H9 (cell line): ENCODE data around the gene MR1. TPM values are rescaled to one million over a fixed set of nuclear protein-coding genes. Genes with fewer than 3 reads are reported as not detected.

Source experiments
- DNase-seq: peaks from one replicate; pipeline ENCODE4 v3.0.0-alpha.2; 2017
- H2AFZ ChIP-seq: one replicate; pipeline ENCODE4 v1.6.1; 2013; ENCODE audit warnings: mild to moderate bottlenecking, low read length, control low read depth, moderate library complexity
- H2AK5ac ChIP-seq: 2 replicates; pipeline ENCODE4 v1.6.1; 2013; ENCODE audit warnings: low read length, control low read depth, mixed read lengths; ENCODE audit not compliant: insufficient read length
- H2BK120ac ChIP-seq: one replicate; pipeline ENCODE4 v1.6.1; 2013; ENCODE audit warnings: low read depth, mild to moderate bottlenecking, low read length, control low read depth, inconsistent platforms; ENCODE audit not compliant: poor library complexity, severe bottlenecking
- H2BK12ac ChIP-seq: 2 replicates; pipeline ENCODE4 v1.6.1; 2013; ENCODE audit warnings: low read length, control low read depth, mixed read lengths, low read depth; ENCODE audit not compliant: insufficient read length
- H2BK15ac ChIP-seq: 2 replicates; pipeline ENCODE4 v1.6.1; 2013; ENCODE audit warnings: low read depth, low read length, control low read depth
- H2BK20ac ChIP-seq: one replicate; pipeline ENCODE4 v1.6.1; 2013; ENCODE audit warnings: low read depth, mild to moderate bottlenecking, low read length, control low read depth, inconsistent platforms; ENCODE audit not compliant: poor library complexity, severe bottlenecking
- H2BK5ac ChIP-seq: 2 replicates; pipeline ENCODE4 v1.6.1; 2013; ENCODE audit warnings: low read length, control low read depth, mixed read lengths; ENCODE audit not compliant: insufficient read length
- H3K14ac ChIP-seq: 2 replicates; pipeline ENCODE4 v1.6.1; 2013; ENCODE audit warnings: low read length, control low read depth; ENCODE audit not compliant: insufficient read depth
- H3K18ac ChIP-seq: 2 replicates; pipeline ENCODE4 v1.6.1; 2013; ENCODE audit warnings: low read depth, mild to moderate bottlenecking, mixed read lengths, low read length, control low read depth; ENCODE audit not compliant: insufficient read length
- H3K23ac ChIP-seq: 2 replicates; pipeline ENCODE4 v1.6.1; 2013; ENCODE audit warnings: low read length, control low read depth, mixed read lengths, low read depth; ENCODE audit not compliant: insufficient read length
- H3K23me2 ChIP-seq: 2 replicates; pipeline ENCODE4 v1.6.1; 2013; ENCODE audit warnings: low read depth, mild to moderate bottlenecking, mixed read lengths, low read length, control low read depth; ENCODE audit not compliant: insufficient read length, poor library complexity, severe bottlenecking
- H3K27ac ChIP-seq: 2 replicates; pipeline ENCODE4 v1.5.1; 2013; ENCODE audit warnings: low read length, control low read depth, mixed read lengths, low read depth; ENCODE audit not compliant: insufficient read length
- H3K27me3 ChIP-seq: 2 replicates; pipeline ENCODE4 v1.6.1; 2013; ENCODE audit warnings: low read length, control low read depth, inconsistent platforms; ENCODE audit not compliant: insufficient read depth
- H3K4ac ChIP-seq: 2 replicates; pipeline ENCODE4 v1.6.1; 2013; ENCODE audit warnings: low read depth, mild to moderate bottlenecking, control low read depth, inconsistent platforms, low read length, moderate library complexity
- H3K4me1 ChIP-seq: 2 replicates; pipeline ENCODE4 v1.6.1; 2013; ENCODE audit warnings: low read length, control low read depth, inconsistent platforms; ENCODE audit not compliant: insufficient read depth
- H3K4me2 ChIP-seq: 2 replicates; pipeline ENCODE4 v1.6.1; 2013; ENCODE audit warnings: low read length, control low read depth, mixed read lengths; ENCODE audit not compliant: insufficient read length, insufficient read depth
- H3K56ac ChIP-seq: 2 replicates; pipeline ENCODE4 v1.6.1; 2013; ENCODE audit warnings: low read depth, mild to moderate bottlenecking, mixed read lengths, low read length, control low read depth; ENCODE audit not compliant: insufficient read length
- H3K79me1 ChIP-seq: 2 replicates; pipeline ENCODE4 v1.6.1; 2013; ENCODE audit warnings: low read depth, mild to moderate bottlenecking, moderate library complexity, low read length, control low read depth, inconsistent platforms; ENCODE audit not compliant: insufficient read depth, poor library complexity, severe bottlenecking
- H3K79me2 ChIP-seq: 2 replicates; pipeline ENCODE4 v1.6.1; 2013; ENCODE audit warnings: low read length, control low read depth, inconsistent platforms; ENCODE audit not compliant: insufficient read depth
- H3K9ac ChIP-seq: 2 replicates; pipeline ENCODE4 v1.6.1; 2013; ENCODE audit warnings: low read length, control low read depth, mixed read lengths; ENCODE audit not compliant: insufficient read length; ENCODE audit errors: extremely low read depth
- H3K9me3 ChIP-seq: one replicate; pipeline ENCODE4 v1.6.1; 2013; ENCODE audit warnings: low read depth, low read length, inconsistent platforms; ENCODE audit not compliant: control insufficient read depth
- H3T11ph ChIP-seq: one replicate; pipeline ENCODE4 v1.6.1; 2013; ENCODE audit warnings: mild to moderate bottlenecking, low read length, control low read depth, inconsistent platforms
- H4K20me1 ChIP-seq: one replicate; pipeline ENCODE4 v1.6.1; 2013; ENCODE audit not compliant: control insufficient read depth, insufficient read length, insufficient read depth
- H4K5ac ChIP-seq: 2 replicates; pipeline ENCODE4 v1.6.1; 2013; ENCODE audit warnings: low read depth, mild to moderate bottlenecking, mixed read lengths, low read length, control low read depth; ENCODE audit not compliant: insufficient read length
- H4K8ac ChIP-seq: replicated peaks from 2 replicates; pipeline ENCODE4 v1.6.1; 2013; ENCODE audit warnings: low read length, control low read depth, mixed read lengths, low read depth; ENCODE audit not compliant: insufficient read length
- H4K91ac ChIP-seq: 2 replicates; pipeline ENCODE4 v1.6.1; 2013; ENCODE audit warnings: low read depth, mild to moderate bottlenecking, moderate library complexity, mixed read lengths, low read length, control low read depth; ENCODE audit not compliant: insufficient read length
- H3K27ac Mint-ChIP-seq, 3 experiments: 2 replicates in 2 of 3; 3 replicates in 1 of 3; pipeline ENCODE4 v1.8.0; 2020 to 2021; ENCODE audit warnings: mixed read lengths in 3 of 3, mild to moderate bottlenecking in 1 of 3, moderate library complexity in 1 of 3
- H3K27me3 Mint-ChIP-seq: 2 replicates; pipeline ENCODE4 v1.8.0; 2021; ENCODE audit warnings: low read depth, mild to moderate bottlenecking, moderate library complexity, mixed read lengths
- H3K36me3 Mint-ChIP-seq, 3 experiments: 2 replicates in 2 of 3; 3 replicates in 1 of 3; pipeline ENCODE4 v1.8.0; 2020 to 2021; ENCODE audit warnings: low read depth in 3 of 3, mixed read lengths in 3 of 3; ENCODE audit not compliant: insufficient read depth in 1 of 3
- H3K4me1 Mint-ChIP-seq, 2 experiments: 2 replicates each; pipeline ENCODE4 v1.8.0; 2020; ENCODE audit warnings: mixed read lengths in 2 of 2
- H3K4me3 Mint-ChIP-seq, 2 experiments: 2 replicates in 1 of 2; 3 replicates in 1 of 2; pipeline ENCODE4 v1.8.0; 2020 to 2021; ENCODE audit warnings: mild to moderate bottlenecking in 2 of 2, mixed read lengths in 2 of 2, moderate library complexity in 1 of 2
- H3K9me3 Mint-ChIP-seq, 2 experiments: 2 replicates in 1 of 2; 3 replicates in 1 of 2; pipeline ENCODE4 v1.8.0; 2020; ENCODE audit warnings: mild to moderate bottlenecking in 2 of 2, mixed read lengths in 2 of 2, moderate library complexity in 1 of 2
- WGBS: extraction: QIAGEN DNeasy Blood & Tissue Kit; methylation state at CpG from one replicate; pipeline ENCODE4 v1.1.7; 2013; ENCODE audit warnings: missing lambda C conversion rate, low lambda C conversion rate, mixed read lengths; ENCODE audit not compliant: insufficient read length; ENCODE audit errors: extremely low coverage; 5-methylcytosine and 5-hydroxymethylcytosine counted together
- total RNA-seq: library from RNA; stranded (reverse); gene quantifications from 2 replicates; pipeline ENCODE4 v1.2.1, GENCODE V29; 2021
- TF ChIP-seq, protein P1 (sequence below): fragments of 200-600 bp; sonication (generic); conservative IDR thresholded peaks from 3 replicates; pipeline ENCODE4 v1.8.0; 2021; ENCODE audit warnings: antibody characterized with exemption, mild to moderate bottlenecking

The MR1 gene
- total RNA-seq, 1 experiment from 2014 or later = 0.02 TPM

DNA sequence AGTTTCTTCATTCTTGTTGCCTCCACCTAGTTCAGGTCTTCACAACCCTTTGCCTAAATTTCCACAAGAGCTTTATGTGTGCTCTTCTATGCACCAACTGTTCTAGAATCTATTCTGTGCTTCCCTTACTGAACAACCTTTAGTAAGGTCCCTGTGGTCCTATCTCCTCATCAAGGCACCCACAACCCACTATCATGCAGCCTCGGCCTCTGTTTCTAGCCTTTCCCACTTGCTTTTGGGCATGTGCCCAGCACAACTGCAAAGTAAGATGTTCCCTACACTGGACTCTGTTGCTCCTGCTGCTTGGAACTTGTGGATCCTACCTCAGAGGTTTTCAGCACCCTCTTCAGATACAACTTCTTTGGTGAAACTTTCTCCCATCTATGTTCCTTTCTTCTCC, 52.3 kb downstream of the MR1 start:
- H3K18ac ChIP-seq = no peak overlapping the region
- H4K20me1 ChIP-seq = peaks cover 2% of the 10 kb centered on the region
- H4K5ac ChIP-seq = no peak overlapping the region
- H2BK12ac ChIP-seq = no peak overlapping the region
- H3K14ac ChIP-seq = no peak overlapping the region
- Mint-ChIP-seq H3K4me3 (no peak overlapping the region), H3K27ac (no peak overlapping the region), H3K9me3 (peaks cover 0 to 2% of the 10 kb centered on the region in 2 experiments; a peak in 1 of 5 replicates), H3K4me1 (peaks cover 20 to 21% of the 10 kb centered on the region in 2 experiments), H3K36me3 (peaks cover 0 to 2% (median 0%) of the 10 kb centered on the region in 3 experiments; a peak in 1 of 7 replicates), H3K27me3 (peaks cover 33% of the 10 kb centered on the region)
- no peak overlapping the region for H4K8ac ChIP-seq
- peaks cover 14% of the 10 kb centered on the region for H3K23me2 ChIP-seq
- no peak overlapping the region for H2AFZ ChIP-seq
- H3K4me1 ChIP-seq = 0 out of 2 replicates have a peak, but pooled peaks cover 3% of the 10 kb centered on the region
- no peak overlapping the region for H2BK5ac ChIP-seq
- H3K9me3 ChIP-seq = no peaks in the 10 kb centered on the region
- H3K4me2 ChIP-seq = no peak overlapping the region
- no peak overlapping the region for H3K56ac ChIP-seq
- no peak overlapping the region for H2AK5ac ChIP-seq
- WGBS = no CpG with 5 or more reads among the region's 1 CpG
- H2BK15ac ChIP-seq = no peak overlapping the region
- H3K9ac ChIP-seq = no peak overlapping the region
- H3K27me3 ChIP-seq = peaks cover 9% of the 10 kb centered on the region
- H3K79me1 ChIP-seq = no peaks in the 10 kb centered on the region
- TF ChIP-seq, protein P1, sequence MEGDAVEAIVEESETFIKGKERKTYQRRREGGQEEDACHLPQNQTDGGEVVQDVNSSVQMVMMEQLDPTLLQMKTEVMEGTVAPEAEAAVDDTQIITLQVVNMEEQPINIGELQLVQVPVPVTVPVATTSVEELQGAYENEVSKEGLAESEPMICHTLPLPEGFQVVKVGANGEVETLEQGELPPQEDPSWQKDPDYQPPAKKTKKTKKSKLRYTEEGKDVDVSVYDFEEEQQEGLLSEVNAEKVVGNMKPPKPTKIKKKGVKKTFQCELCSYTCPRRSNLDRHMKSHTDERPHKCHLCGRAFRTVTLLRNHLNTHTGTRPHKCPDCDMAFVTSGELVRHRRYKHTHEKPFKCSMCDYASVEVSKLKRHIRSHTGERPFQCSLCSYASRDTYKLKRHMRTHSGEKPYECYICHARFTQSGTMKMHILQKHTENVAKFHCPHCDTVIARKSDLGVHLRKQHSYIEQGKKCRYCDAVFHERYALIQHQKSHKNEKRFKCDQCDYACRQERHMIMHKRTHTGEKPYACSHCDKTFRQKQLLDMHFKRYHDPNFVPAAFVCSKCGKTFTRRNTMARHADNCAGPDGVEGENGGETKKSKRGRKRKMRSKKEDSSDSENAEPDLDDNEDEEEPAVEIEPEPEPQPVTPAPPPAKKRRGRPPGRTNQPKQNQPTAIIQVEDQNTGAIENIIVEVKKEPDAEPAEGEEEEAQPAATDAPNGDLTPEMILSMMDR = no peak
- H4K91ac ChIP-seq = no peak overlapping the region
- H2BK20ac ChIP-seq = no peak overlapping the region
- H3K79me2 ChIP-seq = no peaks in the 10 kb centered on the region
- H3T11ph ChIP-seq = no peak overlapping the region
- H3K27ac ChIP-seq = no peak overlapping the region
- no peak overlapping the region for H2BK120ac ChIP-seq
- no peak overlapping the region for H3K23ac ChIP-seq
- no peak for DNase-seq
- H3K4ac ChIP-seq = no peak overlapping the region
